Liver (tissue), 9 donors: ENCODE measurements around the gene NTPCR. TPM values are rescaled to one million over a fixed set of nuclear protein-coding genes. Genes with fewer than 3 reads are reported as not detected.
"Not testable (repeated sequence)": the region's sequence is repeated elsewhere in the genome, so short reads cannot be mapped to it uniquely, and the experiment has no call there.

Source experiments
- DNase-seq: peaks from one replicate; pipeline ENCODE4 v3.0.0-alpha.2; 2017; ENCODE audit warnings: low spot score
- H3K27ac ChIP-seq, 2 donors: one replicate each; pipeline ENCODE4 v1.7.0; 2013; ENCODE audit warnings: inconsistent platforms in 2 of 2, low read length in 2 of 2, control low read depth in 1 of 2, low read depth in 1 of 2, mild to moderate bottlenecking in 1 of 2
- H3K27me3 ChIP-seq, 4 donors: one replicate each; pipeline versions ENCODE4 v1.6.1 to v1.7.0; 2013; ENCODE audit warnings: low read length in 3 of 4, inconsistent platforms in 1 of 4, mild to moderate bottlenecking in 1 of 4, moderate library complexity in 1 of 4; ENCODE audit not compliant: control insufficient read depth in 4 of 4, insufficient read depth in 4 of 4
- H3K36me3 ChIP-seq, 4 donors: one replicate each; pipeline versions ENCODE4 v1.6.1 to v1.7.0; 2013; ENCODE audit warnings: low read length in 3 of 4, mild to moderate bottlenecking in 3 of 4, low read depth in 1 of 4, moderate library complexity in 1 of 4; ENCODE audit not compliant: control insufficient read depth in 4 of 4, insufficient read depth in 3 of 4
- H3K4me1 ChIP-seq, 4 donors: one replicate each; pipeline versions ENCODE4 v1.6.1 to v1.7.0; 2013; ENCODE audit warnings: low read length in 3 of 4, mild to moderate bottlenecking in 3 of 4, moderate library complexity in 1 of 4; ENCODE audit not compliant: control insufficient read depth in 4 of 4, insufficient read depth in 4 of 4
- H3K4me3 ChIP-seq, 3 donors: one replicate each; pipeline versions ENCODE4 v1.6.1 to v1.7.0; 2013; ENCODE audit warnings: low read length in 3 of 3, control low read depth in 1 of 3, low read depth in 1 of 3, mild to moderate bottlenecking in 1 of 3
- H3K9ac ChIP-seq, 2 donors: one replicate each; pipeline ENCODE4 v1.7.0; 2013; ENCODE audit warnings: low read length in 2 of 2, mild to moderate bottlenecking in 2 of 2, moderate library complexity in 2 of 2, control low read depth in 1 of 2, low read depth in 1 of 2
- H3K9me3 ChIP-seq, 4 donors: one replicate each; pipeline versions ENCODE4 v1.6.1 to v1.7.0; 2013; ENCODE audit warnings: low read length in 3 of 4; ENCODE audit not compliant: control insufficient read depth in 4 of 4
- ATF3 ChIP-seq: IDR thresholded peaks from 2 replicates; pipeline ENCODE4 v1.6.1; 2016; ENCODE audit warnings: antibody characterized with exemption
- EGR1 ChIP-seq, 2 donors: IDR thresholded peaks; 2 replicates each; pipeline ENCODE4 v1.6.1; 2016 to 2018; ENCODE audit warnings: antibody characterized with exemption in 2 of 2, low read depth in 2 of 2
- FOXA1 ChIP-seq: IDR thresholded peaks from 2 replicates; pipeline ENCODE4 v1.6.1; 2016; ENCODE audit warnings: antibody characterized with exemption
- FOXA2 ChIP-seq: IDR thresholded peaks from 2 replicates; pipeline ENCODE4 v1.6.1; 2016; ENCODE audit warnings: antibody characterized with exemption
- GABPA ChIP-seq, 2 donors: IDR thresholded peaks in 1 of 2; conservative IDR thresholded peaks in 1 of 2; 2 replicates each; pipeline ENCODE4 v1.6.1; 2016; ENCODE audit warnings: antibody characterized with exemption in 2 of 2, mild to moderate bottlenecking in 1 of 2, moderate library complexity in 1 of 2
- HNF4A ChIP-seq, 2 donors: conservative IDR thresholded peaks; 2 replicates each; pipeline ENCODE4 v1.6.1; 2016; ENCODE audit warnings: antibody characterized with exemption in 2 of 2, mild to moderate bottlenecking in 2 of 2
- HNF4G ChIP-seq: IDR thresholded peaks from 2 replicates; pipeline ENCODE4 v1.6.1; 2016; ENCODE audit warnings: antibody characterized with exemption
- NR2F2 ChIP-seq: IDR thresholded peaks from 2 replicates; pipeline ENCODE4 v1.6.1; 2016; ENCODE audit warnings: antibody characterized with exemption
- RXRA ChIP-seq, 2 donors: IDR thresholded peaks; 2 replicates each; pipeline ENCODE4 v1.6.1; 2017 to 2018; ENCODE audit warnings: antibody characterized with exemption in 2 of 2, mild to moderate bottlenecking in 1 of 2
- SP1 ChIP-seq: IDR thresholded peaks from 2 replicates; pipeline ENCODE4 v1.6.1; 2018; ENCODE audit warnings: antibody characterized with exemption, mild to moderate bottlenecking
- YY1 ChIP-seq: IDR thresholded peaks from 2 replicates; pipeline ENCODE4 v1.6.1; 2016; ENCODE audit warnings: antibody characterized with exemption, mild to moderate bottlenecking
- whole genome bisulfite sequencing: extraction: QIAGEN DNeasy Blood & Tissue Kit; methylation state at CpG from one replicate; pipeline ENCODE4 v1.1.7; 2013; 5-methylcytosine and 5-hydroxymethylcytosine counted together
- polyA plus RNA-seq, 2 donors: library from polyadenylated mRNA; stranded (reverse) in 1 of 2; unstranded in 1 of 2; fragments of 200-250 nt in 1 of 2; fragments of >200 nt in 1 of 2; fragmentation: Nextera tagmentation in 1 of 2; extraction: Ambion mirVana in 1 of 2; gene quantifications; one replicate each; pipeline versions ENCODE4 v1.2.1 to v1.2.3, GENCODE V29; 2013 to 2015
- total RNA-seq, 2 donors: library from RNA; depleted of rRNA; stranded (reverse); fragments of >200 nt; gene quantifications; one replicate each; pipeline ENCODE4 v1.2.3, GENCODE V29; 2014
- TF ChIP-seq, protein P1 (sequence below): IDR thresholded peaks from 2 replicates; pipeline ENCODE4 v1.6.1; 2016; ENCODE audit warnings: antibody characterized with exemption
- TF ChIP-seq, protein P2 (sequence below): fragments of 150-350 bp; IDR thresholded peaks from 2 replicates; pipeline ENCODE4 v1.5.1; 2017; ENCODE audit warnings: improper control_type of control experiment, low read depth, low read length; ENCODE audit not compliant: missing input control
- TF ChIP-seq, protein P3 (sequence below): IDR thresholded peaks from 2 replicates; pipeline ENCODE4 v1.6.1; 2016; ENCODE audit warnings: antibody characterized with exemption
- donor health status: healthy.
- donor health status: healthy.
- donor health status: healthy.
- donor health status: healthy.
- donor health status: healthy.

NTPCR gene
- total and polyA plus RNA-seq, 4 donors: 7.2 to 37.2 (median 19.2) TPM

DNA sequence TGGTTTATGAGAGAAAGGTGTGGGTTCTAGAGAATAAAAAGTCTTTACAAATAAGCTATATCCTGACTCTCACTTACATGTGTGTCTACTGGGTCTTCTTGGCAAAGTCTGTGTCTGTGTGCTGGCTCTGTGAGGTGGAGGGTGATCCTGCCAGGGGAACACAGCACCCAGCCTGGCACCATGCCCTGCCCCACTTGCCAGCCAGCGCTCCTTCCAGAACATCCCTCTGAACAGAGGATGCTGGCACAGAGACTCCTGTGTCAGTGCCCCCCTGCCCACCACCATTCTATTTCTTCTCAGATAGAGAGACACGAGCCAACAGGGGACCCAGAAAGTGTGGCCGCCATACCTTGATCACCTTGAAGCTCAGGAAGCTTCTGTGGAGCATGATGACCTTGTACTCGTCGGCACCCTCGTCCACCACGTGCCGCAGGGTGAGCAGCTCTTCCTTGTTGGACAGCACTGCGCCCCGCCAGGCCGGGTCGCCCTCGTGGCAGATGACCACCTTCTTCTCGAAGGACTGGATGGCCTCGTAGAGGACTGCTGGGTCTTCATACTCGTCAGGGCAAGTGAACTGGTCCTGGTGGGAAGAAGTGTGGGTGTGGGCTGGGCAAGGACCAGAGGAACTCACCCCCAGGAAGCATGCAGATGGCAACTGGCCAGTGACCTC lies 49.7 kb downstream of the NTPCR start (continued):
- TF ChIP-seq HNF4A (conservative IDR thresholded peaks at IDR 0.05) (no peak), GABPA (IDR thresholded peaks at IDR 0.05 in 1 of 2, conservative IDR thresholded peaks at IDR 0.05 in 1 of 2) (no peak)

GRCh38 chr1:233003638-233004037 lies 53.2 kb downstream of the NTPCR start:
- WGBS: 96% methylated on average over 5 of the region's 5 CpGs
- H3K27ac ChIP-seq, H3K4me3 ChIP-seq, H3K36me3 ChIP-seq, DNase-seq, H3K4me1 ChIP-seq, H3K9ac ChIP-seq, H3K9me3 ChIP-seq, H3K27me3 ChIP-seq: not testable (repeated sequence)

GRCh38 chr1:233004451-233004850 lies 54.0 kb downstream of the NTPCR start:
- Histone ChIP-seq H3K9me3 (no peaks in the 10 kb centered on the region), H3K4me1 (no peaks in the 10 kb centered on the region), H3K27ac (no peak overlapping the region), H3K27me3 (no peaks in the 10 kb centered on the region), H3K9ac (no peak overlapping the region), H3K4me3 (no peak overlapping the region), H3K36me3 (no peaks in the 10 kb centered on the region)
- whole genome bisulfite sequencing: 90% methylated on average over 9 of the region's 9 CpGs
- no peak for TF ChIP-seq FOXA1
- TF ChIP-seq EGR1 (IDR thresholded peaks at IDR 0.05; ENCODE audit: low read depth in 2 of 2): no peak
- TF ChIP-seq, protein P1, sequence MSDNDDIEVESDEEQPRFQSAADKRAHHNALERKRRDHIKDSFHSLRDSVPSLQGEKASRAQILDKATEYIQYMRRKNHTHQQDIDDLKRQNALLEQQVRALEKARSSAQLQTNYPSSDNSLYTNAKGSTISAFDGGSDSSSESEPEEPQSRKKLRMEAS: no peak
- no peak for TF ChIP-seq SP1
- DNase-seq: no peak

DNA sequence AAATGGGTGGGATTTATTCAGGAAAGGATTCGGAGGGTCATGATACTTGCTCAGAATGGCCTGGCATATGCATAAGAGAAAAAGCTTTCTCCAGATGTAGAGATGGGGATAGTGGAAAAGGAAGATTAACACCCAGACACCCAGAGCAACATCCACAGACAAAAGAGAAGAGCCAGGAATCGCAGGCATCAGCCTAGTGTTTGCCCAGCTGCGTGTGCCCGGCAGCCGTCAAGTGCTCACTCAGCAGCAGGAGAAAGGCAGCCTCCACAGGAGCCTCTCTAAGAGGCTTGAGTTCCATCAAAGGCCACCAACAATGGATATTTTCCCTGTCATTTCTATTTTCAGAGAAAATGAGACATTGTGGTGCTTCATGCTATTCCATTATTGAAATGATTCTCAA lies 54.7 kb downstream of the NTPCR start:
- H3K4me3 ChIP-seq: no peak overlapping the region
- 89% methylated on average over 5 of the region's 5 CpGs for WGBS
- H3K9me3 ChIP-seq: no peaks in the 10 kb centered on the region
- no peak overlapping the region for H3K27ac ChIP-seq
- no peak overlapping the region for H3K9ac ChIP-seq
- DNase-seq: no peak
- no peaks in the 10 kb centered on the region for H3K27me3 ChIP-seq
- H3K36me3 ChIP-seq: no peaks in the 10 kb centered on the region
- H3K4me1 ChIP-seq: no peaks in the 10 kb centered on the region
- TF ChIP-seq, protein P2, sequence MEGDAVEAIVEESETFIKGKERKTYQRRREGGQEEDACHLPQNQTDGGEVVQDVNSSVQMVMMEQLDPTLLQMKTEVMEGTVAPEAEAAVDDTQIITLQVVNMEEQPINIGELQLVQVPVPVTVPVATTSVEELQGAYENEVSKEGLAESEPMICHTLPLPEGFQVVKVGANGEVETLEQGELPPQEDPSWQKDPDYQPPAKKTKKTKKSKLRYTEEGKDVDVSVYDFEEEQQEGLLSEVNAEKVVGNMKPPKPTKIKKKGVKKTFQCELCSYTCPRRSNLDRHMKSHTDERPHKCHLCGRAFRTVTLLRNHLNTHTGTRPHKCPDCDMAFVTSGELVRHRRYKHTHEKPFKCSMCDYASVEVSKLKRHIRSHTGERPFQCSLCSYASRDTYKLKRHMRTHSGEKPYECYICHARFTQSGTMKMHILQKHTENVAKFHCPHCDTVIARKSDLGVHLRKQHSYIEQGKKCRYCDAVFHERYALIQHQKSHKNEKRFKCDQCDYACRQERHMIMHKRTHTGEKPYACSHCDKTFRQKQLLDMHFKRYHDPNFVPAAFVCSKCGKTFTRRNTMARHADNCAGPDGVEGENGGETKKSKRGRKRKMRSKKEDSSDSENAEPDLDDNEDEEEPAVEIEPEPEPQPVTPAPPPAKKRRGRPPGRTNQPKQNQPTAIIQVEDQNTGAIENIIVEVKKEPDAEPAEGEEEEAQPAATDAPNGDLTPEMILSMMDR: no peak
- TF ChIP-seq GABPA (IDR thresholded peaks at IDR 0.05 in 1 of 2, conservative IDR thresholded peaks at IDR 0.05 in 1 of 2): no peak
- TF ChIP-seq, protein P3, sequence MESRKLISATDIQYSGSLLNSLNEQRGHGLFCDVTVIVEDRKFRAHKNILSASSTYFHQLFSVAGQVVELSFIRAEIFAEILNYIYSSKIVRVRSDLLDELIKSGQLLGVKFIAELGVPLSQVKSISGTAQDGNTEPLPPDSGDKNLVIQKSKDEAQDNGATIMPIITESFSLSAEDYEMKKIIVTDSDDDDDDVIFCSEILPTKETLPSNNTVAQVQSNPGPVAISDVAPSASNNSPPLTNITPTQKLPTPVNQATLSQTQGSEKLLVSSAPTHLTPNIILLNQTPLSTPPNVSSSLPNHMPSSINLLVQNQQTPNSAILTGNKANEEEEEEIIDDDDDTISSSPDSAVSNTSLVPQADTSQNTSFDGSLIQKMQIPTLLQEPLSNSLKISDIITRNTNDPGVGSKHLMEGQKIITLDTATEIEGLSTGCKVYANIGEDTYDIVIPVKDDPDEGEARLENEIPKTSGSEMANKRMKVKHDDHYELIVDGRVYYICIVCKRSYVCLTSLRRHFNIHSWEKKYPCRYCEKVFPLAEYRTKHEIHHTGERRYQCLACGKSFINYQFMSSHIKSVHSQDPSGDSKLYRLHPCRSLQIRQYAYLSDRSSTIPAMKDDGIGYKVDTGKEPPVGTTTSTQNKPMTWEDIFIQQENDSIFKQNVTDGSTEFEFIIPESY: no peak
- TF ChIP-seq, protein P1: no peak
- no peak for TF ChIP-seq NR2F2
- TF ChIP-seq FOXA2: no peak
- TF ChIP-seq SP1: no peak
- no peak for TF ChIP-seq EGR1 (IDR thresholded peaks at IDR 0.05; ENCODE audit: low read depth in 2 of 2)
- TF ChIP-seq HNF4A (conservative IDR thresholded peaks at IDR 0.05): no peak
- TF ChIP-seq ATF3: no peak
- TF ChIP-seq HNF4G: no peak
- no peak for TF ChIP-seq YY1
- no peak for TF ChIP-seq RXRA (IDR thresholded peaks at IDR 0.05)
